Measurements from ENCODE around the gene LRRN4CL. TPM values are rescaled to one million over a fixed set of nuclear protein-coding genes. Genes with fewer than 3 reads are reported as not detected.

Gene LRRN4CL
- total and polyA plus RNA-seq, 9 of the 15 experiments (the other 6 are each of a cell fraction or from before 2014, with no cell fraction given): 0.03 to 0.11 (median 0.05) TPM; not detected in 4

- TF ChIP-seq HNRNPUL1 (IDR thresholded peaks at IDR 0.05; ENCODE audit: low read length) (no peak), ZC3H11A (IDR thresholded peaks at IDR 0.05; ENCODE audit: low read depth, low read length) (no peak), FOXA1 (IDR thresholded peaks at IDR 0.05; ENCODE audit: borderline replicate concordance) (no peak), JUNB (CRISPR knock-in tag; conservative IDR thresholded peaks at IDR 0.05) (no peak), ASH1L (IDR thresholded peaks at IDR 0.05; ENCODE audit: borderline replicate concordance, low read depth, partially characterized antibody) (no peak), BRCA1 (IDR thresholded peaks at IDR 0.05) (no peak), BRCA1 (CRISPR knock-in tag; IDR thresholded peaks at IDR 0.05) (no peak), HDAC3 (IDR thresholded peaks at IDR 0.05; ENCODE audit: borderline replicate concordance, partially characterized antibody) (no peak), FOXA3 (CRISPR knock-in tag; conservative IDR thresholded peaks at IDR 0.05 in 1 of 2, IDR thresholded peaks at IDR 0.05 in 1 of 2) (no peak), SREBF1 (IDR thresholded peaks at IDR 0.05; ENCODE audit: borderline replicate concordance, low read depth, low read length) (no peak), ZBTB2 (IDR thresholded peaks at IDR 0.05) (no peak), ZSCAN32 (CRISPR knock-in tag; IDR thresholded peaks at IDR 0.05) (no peak), TGIF2 (CRISPR knock-in tag; IDR thresholded peaks at IDR 0.05) (no peak), TFE3 (CRISPR knock-in tag; IDR thresholded peaks at IDR 0.05) (no peak), CREM (IDR thresholded peaks at IDR 0.05; ENCODE audit: low read depth) (no peak), BACH1 (tag; IDR thresholded peaks at IDR 0.05) (no peak), CBX1 (IDR thresholded peaks at IDR 0.05; ENCODE audit: low read depth) (no peak), MTA1 (IDR thresholded peaks at IDR 0.05; ENCODE audit: borderline replicate concordance) (no peak), FOXK1 (CRISPR knock-in tag; IDR thresholded peaks at IDR 0.05; ENCODE audit: borderline replicate concordance) (no peak), MCM5 (IDR thresholded peaks at IDR 0.05; ENCODE audit: low read depth) (no peak), PHB (CRISPR knock-in tag; IDR thresholded peaks at IDR 0.05) (peak; percentile 62; the same call in 1 of the 2 replicates), ZNF584 (CRISPR knock-in tag; IDR thresholded peaks at IDR 0.05; ENCODE audit: low read depth) (no peak; the same call in 1 of the 2 replicates), RBM22 (IDR thresholded peaks at IDR 0.05; ENCODE audit: low read depth, low read length, poor library complexity, severe bottlenecking) (no peak)
- TF ChIP-seq, protein P1, sequence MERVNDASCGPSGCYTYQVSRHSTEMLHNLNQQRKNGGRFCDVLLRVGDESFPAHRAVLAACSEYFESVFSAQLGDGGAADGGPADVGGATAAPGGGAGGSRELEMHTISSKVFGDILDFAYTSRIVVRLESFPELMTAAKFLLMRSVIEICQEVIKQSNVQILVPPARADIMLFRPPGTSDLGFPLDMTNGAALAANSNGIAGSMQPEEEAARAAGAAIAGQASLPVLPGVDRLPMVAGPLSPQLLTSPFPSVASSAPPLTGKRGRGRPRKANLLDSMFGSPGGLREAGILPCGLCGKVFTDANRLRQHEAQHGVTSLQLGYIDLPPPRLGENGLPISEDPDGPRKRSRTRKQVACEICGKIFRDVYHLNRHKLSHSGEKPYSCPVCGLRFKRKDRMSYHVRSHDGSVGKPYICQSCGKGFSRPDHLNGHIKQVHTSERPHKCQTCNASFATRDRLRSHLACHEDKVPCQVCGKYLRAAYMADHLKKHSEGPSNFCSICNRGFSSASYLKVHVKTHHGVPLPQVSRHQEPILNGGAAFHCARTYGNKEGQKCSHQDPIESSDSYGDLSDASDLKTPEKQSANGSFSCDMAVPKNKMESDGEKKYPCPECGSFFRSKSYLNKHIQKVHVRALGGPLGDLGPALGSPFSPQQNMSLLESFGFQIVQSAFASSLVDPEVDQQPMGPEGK (CRISPR knock-in tag; IDR thresholded peaks at IDR 0.05; ENCODE audit: borderline replicate concordance): no peak
- TF ChIP-seq, protein P2, sequence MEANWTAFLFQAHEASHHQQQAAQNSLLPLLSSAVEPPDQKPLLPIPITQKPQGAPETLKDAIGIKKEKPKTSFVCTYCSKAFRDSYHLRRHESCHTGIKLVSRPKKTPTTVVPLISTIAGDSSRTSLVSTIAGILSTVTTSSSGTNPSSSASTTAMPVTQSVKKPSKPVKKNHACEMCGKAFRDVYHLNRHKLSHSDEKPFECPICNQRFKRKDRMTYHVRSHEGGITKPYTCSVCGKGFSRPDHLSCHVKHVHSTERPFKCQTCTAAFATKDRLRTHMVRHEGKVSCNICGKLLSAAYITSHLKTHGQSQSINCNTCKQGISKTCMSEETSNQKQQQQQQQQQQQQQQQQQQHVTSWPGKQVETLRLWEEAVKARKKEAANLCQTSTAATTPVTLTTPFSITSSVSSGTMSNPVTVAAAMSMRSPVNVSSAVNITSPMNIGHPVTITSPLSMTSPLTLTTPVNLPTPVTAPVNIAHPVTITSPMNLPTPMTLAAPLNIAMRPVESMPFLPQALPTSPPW (CRISPR knock-in tag; IDR thresholded peaks at IDR 0.05): no peak
Observed at GRCh38 chr11:62671236-62671607, 18.1 kb downstream of the LRRN4CL start (continued).

Data from K562 (cell line).